Duodenal mucosa (tissue), 2 donors: ENCODE measurements around the gene IL1R2.

ENCODE experiments used
- H3K27ac ChIP-seq: one replicate; pipeline ENCODE4 v1.7.0; 2013; ENCODE audit warnings: low read depth, low read length
- H3K27me3 ChIP-seq, 2 donors: one replicate each; pipeline ENCODE4 v1.7.0; 2013; ENCODE audit warnings: low read length in 2 of 2, control low read depth in 1 of 2; ENCODE audit not compliant: insufficient read depth in 2 of 2, control insufficient read depth in 1 of 2
- H3K36me3 ChIP-seq, 2 donors: one replicate each; pipeline ENCODE4 v1.7.0; 2013; ENCODE audit warnings: low read length in 2 of 2, control low read depth in 1 of 2; ENCODE audit not compliant: insufficient read depth in 2 of 2, control insufficient read depth in 1 of 2
- H3K4me1 ChIP-seq, 2 donors: one replicate each; pipeline ENCODE4 v1.7.0; 2013; ENCODE audit warnings: low read length in 2 of 2, control low read depth in 1 of 2; ENCODE audit not compliant: insufficient read depth in 2 of 2, control insufficient read depth in 1 of 2
- H3K4me3 ChIP-seq, 2 donors: one replicate each; pipeline ENCODE4 v1.7.0; 2013; ENCODE audit warnings: low read length in 2 of 2, low read depth in 1 of 2
- H3K9ac ChIP-seq, 2 donors: one replicate each; pipeline ENCODE4 v1.7.0; 2013; ENCODE audit warnings: low read length in 2 of 2, low read depth in 1 of 2
- H3K9me3 ChIP-seq, 2 donors: one replicate each; pipeline ENCODE4 v1.7.0; 2013; ENCODE audit warnings: low read length in 2 of 2, control low read depth in 1 of 2; ENCODE audit not compliant: control insufficient read depth in 1 of 2

Gene IL1R2

DNA sequence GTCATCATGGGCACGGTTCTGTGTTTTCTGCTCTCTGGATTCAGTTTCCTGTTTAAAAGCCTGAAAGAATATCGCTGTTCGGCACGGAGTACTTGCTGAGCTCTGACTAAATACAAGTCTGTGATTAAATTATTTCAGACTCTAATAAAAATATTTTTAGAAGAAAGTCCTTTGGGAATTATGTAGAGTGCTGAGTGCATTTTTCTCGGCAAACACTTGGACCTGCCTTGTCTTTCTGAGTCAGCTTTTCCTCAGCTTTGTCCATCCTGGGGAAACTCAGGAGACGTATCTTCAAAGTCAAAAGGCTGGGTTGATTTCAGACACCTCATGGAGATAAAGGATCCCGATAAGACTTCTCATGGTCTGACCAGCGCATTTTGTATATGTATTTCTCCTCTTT lies 45.9 kb downstream of the IL1R2 start:
- Histone ChIP-seq H3K9me3 (no peaks in the 10 kb centered on the region), H3K27me3 (no peaks in the 10 kb centered on the region), H3K4me1 (peaks cover 16 to 18% of the 10 kb centered on the region in 2 donors), H3K4me3 (no peak overlapping the region), H3K36me3 (no peaks in the 10 kb centered on the region), H3K9ac (no peak overlapping the region), H3K27ac (no peak overlapping the region)

DNA sequence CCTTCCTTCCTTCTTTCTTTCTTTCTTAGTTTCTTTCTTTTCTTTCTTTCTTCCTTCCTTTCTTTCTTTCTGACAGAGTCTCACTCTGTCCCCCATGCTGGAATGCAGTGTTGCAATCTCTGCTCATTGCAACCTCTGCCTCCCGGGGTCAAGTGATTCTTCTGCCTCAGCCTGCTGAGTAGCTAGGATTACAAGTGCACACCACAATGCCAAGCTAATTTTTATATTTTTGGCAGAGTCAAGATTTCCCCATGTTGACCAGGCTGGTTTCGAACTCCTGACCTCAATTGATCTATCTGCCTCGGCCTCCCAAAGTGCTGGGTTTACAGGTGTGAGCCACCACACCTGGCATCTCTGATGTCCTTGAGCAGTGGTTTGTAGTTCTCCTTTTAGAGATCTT lies 48.5 kb downstream of the IL1R2 start:
- Histone ChIP-seq H3K4me3 (no peak overlapping the region), H3K9me3 (no peaks in the 10 kb centered on the region), H3K27me3 (no peaks in the 10 kb centered on the region), H3K36me3 (no peaks in the 10 kb centered on the region), H3K4me1 (peaks cover 0 to 5% of the 10 kb centered on the region in 2 donors), H3K9ac (no peak overlapping the region), H3K27ac (no peak overlapping the region)

DNA sequence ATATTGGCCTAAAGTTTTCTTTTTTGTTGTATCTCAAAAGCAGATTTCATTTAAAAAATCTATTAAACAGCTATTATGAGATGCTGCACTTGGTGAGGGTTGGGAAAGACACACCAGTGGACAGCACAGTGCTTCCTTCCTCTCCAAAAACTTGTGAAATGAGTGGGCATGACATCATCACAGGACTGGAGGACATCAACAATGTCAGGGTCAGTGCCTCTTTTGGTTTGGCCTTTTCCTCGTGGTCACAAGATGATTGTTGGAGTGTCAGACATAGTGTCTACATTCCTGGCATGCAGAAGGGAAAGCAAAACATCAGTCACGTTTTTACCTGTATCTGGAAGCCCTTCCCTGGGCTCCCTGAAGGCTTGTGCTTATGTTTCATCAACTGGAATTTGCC lies 49.6 kb downstream of the IL1R2 start:
- Histone ChIP-seq H3K4me3 (no peak overlapping the region), H3K9ac (no peak overlapping the region), H3K27me3 (no peaks in the 10 kb centered on the region), H3K4me1 (peaks cover 0 to 11% of the 10 kb centered on the region in 2 donors), H3K27ac (no peak overlapping the region), H3K36me3 (no peaks in the 10 kb centered on the region), H3K9me3 (no peaks in the 10 kb centered on the region)

DNA sequence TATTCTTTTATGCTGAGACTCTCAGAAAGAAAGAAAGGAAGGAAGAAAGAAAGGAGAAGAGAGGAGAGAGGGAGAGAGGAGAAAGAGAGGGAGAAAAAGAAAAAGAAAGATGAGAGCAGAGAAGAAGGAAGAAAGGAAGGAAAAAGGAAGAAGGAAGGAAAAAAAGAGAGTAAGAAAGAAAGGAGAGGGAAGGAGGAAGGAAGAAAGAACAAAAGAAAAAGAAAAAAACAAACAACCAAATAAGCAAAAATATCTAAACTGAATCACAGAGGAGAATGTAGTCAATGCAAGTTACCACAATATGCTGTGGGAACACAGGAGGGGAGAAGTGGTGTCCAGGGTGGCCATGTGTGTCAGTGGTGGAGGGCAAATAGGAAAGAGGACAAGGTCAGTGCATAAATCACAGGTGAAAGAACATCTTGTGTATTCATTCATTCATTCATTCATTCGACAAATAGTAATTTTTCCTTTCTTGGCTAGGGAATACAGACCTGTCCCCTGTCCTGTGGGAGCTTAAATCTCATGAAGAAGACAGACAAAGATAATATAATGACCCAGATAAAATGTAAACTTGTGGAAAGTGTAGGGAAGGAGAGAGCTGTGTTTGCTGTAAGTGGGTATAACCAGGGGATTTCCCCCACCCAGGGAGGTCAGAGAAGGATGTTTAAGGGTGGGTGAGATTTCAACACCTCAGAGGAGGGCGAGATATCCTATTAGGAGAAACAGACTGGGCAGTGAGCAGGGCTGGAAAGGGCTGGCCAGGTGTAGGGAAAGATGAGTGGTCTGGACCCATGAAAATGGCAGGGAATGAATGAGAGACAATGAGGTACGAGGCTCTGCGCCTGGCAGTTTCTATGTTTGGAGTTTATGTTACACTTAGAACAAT lies 50.7 kb downstream of the IL1R2 start:
- H3K4me3 ChIP-seq = no peak overlapping the region
- no peaks in the 10 kb centered on the region for H3K36me3 ChIP-seq
- H3K27me3 ChIP-seq = no peaks in the 10 kb centered on the region
- H3K4me1 ChIP-seq = peaks cover 0 to 6% of the 10 kb centered on the region in 2 donors
- H3K9ac ChIP-seq = no peak overlapping the region
- H3K9me3 ChIP-seq = no peaks in the 10 kb centered on the region
- H3K27ac ChIP-seq = no peak overlapping the region

DNA sequence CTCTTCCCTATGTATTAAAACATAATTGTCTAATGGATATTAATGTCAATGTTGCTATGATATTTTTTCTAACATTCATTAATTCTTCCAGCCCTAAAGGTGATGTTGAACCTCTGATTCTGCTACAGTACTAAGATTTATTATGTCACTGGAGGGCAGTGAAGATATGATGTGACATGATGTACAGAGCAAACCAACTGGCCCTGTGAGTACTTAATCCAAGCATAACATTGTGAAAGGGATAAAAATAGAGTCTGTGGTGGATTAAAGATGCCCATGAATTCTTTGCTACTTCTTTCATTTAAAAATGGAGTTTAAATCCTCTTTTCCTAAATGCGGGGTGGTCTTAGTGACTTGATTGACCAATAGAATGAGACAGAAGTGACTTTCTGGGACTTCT lies 51.8 kb downstream of the IL1R2 start:
- Histone ChIP-seq H3K27me3 (no peaks in the 10 kb centered on the region), H3K4me3 (no peak overlapping the region), H3K4me1 (peaks cover 0 to 6% of the 10 kb centered on the region in 2 donors), H3K27ac (no peak overlapping the region), H3K9me3 (no peaks in the 10 kb centered on the region), H3K9ac (no peak overlapping the region), H3K36me3 (no peaks in the 10 kb centered on the region)

DNA sequence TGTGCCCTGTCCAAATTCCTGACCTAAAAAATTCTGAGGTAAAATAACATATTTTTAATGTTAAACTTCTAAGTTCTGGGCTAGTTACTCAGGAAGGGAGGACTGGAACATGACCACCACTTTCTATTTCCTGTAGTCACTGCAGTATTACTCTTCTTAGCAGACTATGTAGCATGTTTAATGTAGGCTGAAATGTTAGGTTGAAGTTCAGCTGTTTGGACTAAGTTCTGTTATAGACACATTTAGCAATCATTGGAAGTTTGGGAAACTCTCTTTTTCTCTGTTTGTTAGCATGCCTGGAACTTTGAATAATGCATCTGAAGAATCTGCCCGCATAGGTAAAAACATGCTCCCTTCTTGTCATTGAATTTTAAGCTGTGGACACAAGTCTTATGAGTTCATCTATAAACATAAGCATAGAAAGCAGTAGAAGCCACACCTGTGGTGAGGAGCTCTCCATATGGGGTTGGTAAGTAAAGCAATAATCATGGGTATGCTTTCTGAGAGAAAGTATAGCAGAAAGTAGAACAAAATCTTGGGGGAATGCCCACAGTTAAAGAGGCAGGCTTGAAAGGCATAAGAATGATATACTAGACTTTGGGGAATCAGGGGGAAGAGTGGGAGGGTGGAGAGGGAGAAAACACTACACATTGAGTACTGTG lies 52.6 kb downstream of the IL1R2 start:
- Histone ChIP-seq H3K27me3 (no peaks in the 10 kb centered on the region), H3K4me1 (peaks cover 0 to 6% of the 10 kb centered on the region in 2 donors), H3K36me3 (no peaks in the 10 kb centered on the region), H3K9me3 (no peaks in the 10 kb centered on the region), H3K4me3 (no peak overlapping the region), H3K27ac (no peak overlapping the region), H3K9ac (no peak overlapping the region)

DNA sequence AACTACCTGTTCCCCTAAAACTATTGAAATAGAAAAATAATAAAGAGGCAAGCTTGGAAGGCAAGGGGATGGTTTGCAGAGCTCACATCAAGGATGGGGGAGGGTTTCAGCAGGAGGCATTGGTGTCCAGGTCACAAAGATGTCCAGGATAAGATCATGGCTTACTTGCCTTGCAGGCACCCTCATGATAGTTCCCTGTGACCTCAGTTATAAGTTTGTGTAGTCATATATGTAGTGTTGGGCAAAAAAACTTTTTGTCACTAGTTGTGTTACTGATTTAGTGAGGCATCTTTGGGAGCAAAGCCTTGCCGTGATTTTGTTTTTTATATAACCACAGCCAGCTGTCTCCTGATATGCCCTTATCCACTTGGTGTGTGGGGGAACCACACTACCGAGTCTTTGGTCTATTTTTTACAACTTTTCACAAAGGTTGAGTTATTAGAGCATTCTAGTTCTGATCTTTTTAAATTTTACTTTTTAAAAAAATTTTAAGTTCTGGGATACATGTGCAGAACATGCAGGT lies 53.3 kb downstream of the IL1R2 start:
- H3K4me3 ChIP-seq = no peak overlapping the region
- H3K27ac ChIP-seq = no peak overlapping the region
- no peak overlapping the region for H3K9ac ChIP-seq
- H3K9me3 ChIP-seq = no peaks in the 10 kb centered on the region
- no peaks in the 10 kb centered on the region for H3K36me3 ChIP-seq
- H3K4me1 ChIP-seq = peaks cover 3 to 10% of the 10 kb centered on the region in 2 donors
- H3K27me3 ChIP-seq = no peaks in the 10 kb centered on the region

DNA sequence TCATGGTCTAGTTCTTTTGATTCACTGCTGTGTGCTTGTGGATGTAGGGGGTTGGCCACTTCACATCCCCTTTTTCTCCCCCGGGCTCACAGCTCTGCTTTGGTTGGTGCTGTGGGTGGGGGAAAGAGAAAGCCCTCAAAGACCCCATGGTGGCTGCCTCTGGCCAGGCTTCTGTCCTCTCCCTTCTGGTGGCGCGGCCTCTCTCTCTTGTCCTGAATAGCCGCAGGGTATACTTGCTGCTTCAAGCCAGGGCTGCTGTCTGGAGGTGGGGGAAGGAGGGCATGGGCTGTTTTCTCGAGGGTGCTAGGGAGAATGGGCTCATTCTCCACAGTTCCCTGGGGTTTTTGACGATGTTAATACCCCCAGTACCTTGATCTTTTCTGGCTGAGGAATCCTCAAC lies 53.9 kb downstream of the IL1R2 start:
- no peak overlapping the region for H3K4me3 ChIP-seq
- H3K9me3 ChIP-seq = no peaks in the 10 kb centered on the region
- no peak overlapping the region for H3K27ac ChIP-seq
- no peaks in the 10 kb centered on the region for H3K27me3 ChIP-seq
- H3K36me3 ChIP-seq = no peaks in the 10 kb centered on the region
- H3K4me1 ChIP-seq = peaks cover 3 to 17% of the 10 kb centered on the region in 2 donors
- no peak overlapping the region for H3K9ac ChIP-seq

DNA sequence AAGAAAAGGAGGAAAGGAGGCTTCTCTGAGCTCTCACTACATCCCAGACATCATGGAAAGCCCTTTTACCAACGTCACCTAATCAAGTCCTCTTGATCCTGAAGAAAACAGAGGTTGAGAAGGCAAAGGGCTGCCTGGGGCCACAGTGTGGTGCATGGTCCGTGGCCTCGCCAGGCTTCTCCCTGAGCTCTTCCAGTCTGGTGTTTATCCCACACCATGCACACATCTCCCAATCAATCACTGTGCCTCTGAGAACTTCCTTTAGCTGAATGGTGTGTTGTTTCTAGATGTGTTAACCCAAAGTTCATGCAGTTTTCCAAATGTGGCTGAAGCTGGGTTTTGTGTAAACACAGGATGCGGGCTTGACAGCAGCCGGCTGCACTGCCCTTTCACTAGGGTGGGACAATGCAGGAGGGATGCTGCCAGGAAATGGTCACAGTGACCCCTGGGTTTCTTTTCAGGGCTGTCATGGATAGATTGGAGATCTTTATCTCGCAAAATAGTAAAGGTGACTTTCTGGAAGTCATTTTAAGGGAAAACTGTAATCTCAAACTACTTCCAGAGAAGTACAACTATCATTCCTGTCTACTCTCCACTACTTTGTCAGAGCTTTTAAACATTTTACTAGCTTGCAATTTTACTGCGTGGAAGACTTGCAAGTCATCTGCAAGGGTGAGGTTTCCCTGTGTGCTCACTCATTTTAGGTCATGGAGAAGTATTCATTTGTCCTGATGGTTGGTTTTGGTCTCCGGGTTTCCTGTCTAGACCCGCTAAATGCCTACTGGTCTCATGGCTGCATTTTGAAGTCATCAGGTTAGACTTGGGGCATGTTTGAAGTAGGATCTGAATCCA lies 54.6 kb downstream of the IL1R2 start:
- Histone ChIP-seq H3K27me3 (no peaks in the 10 kb centered on the region), H3K4me3 (no peak overlapping the region), H3K9me3 (no peaks in the 10 kb centered on the region), H3K4me1 (peaks cover 3 to 22% of the 10 kb centered on the region in 2 donors), H3K9ac (no peak overlapping the region), H3K27ac (no peak overlapping the region), H3K36me3 (no peaks in the 10 kb centered on the region)
